HG02938 (cell line): Measurements from ENCODE around the gene DSG2.

Source experiments
- ATAC-seq: cut with Tn5 transposase; IDR thresholded peaks from one replicate; pipeline ENCODE4 v1.9.1; 2021; ENCODE audit warnings: mild to moderate bottlenecking, moderate library complexity; ENCODE audit not compliant: unreplicated experiment

The DSG2 gene

GRCh38 chr18:31583185-31583854 is 85.3 kb downstream of the DSG2 start:
- ATAC-seq = no peak

- ATAC-seq = no peak
These were observed 88.0 kb downstream of the DSG2 start for GRCh38 chr18:31585991-31586390.

- ATAC-seq = no peak
These were observed 88.6 kb downstream of the DSG2 start for GRCh38 chr18:31586616-31587015.

- ATAC-seq = no peak
These were observed 89.6 kb downstream of the DSG2 start for GRCh38 chr18:31587529-31587928.

- ATAC-seq = no peak
These were observed 92.6 kb downstream of the DSG2 start for GRCh38 chr18:31590570-31590969.

GRCh38 chr18:31591113-31591512 is 93.1 kb downstream of the DSG2 start:
- no peak for ATAC-seq

GRCh38 chr18:31591628-31592027 is 93.7 kb downstream of the DSG2 start, which contains the start of gene TTR:
Gene TTR (plus strand): TSS chr18:31591877. CDS start chr18:31591903, 26 bp downstream.
- ATAC-seq = no peak

GRCh38 chr18:31592506-31593157 is 94.7 kb downstream of the DSG2 start:
- no peak for ATAC-seq

GRCh38 chr18:31595121-31595771 is 97.3 kb downstream of the DSG2 start:
- no peak for ATAC-seq

- ATAC-seq = no peak
These were observed 98.3 kb downstream of the DSG2 start for GRCh38 chr18:31596081-31596872.

- no peak for ATAC-seq
These were observed 100.2 kb downstream of the DSG2 start for GRCh38 chr18:31598021-31598805.
